Chondrocyte (in vitro differentiated cells): ENCODE results near the gene ORAI1. TPM values are rescaled to one million over a fixed set of nuclear protein-coding genes. Genes with fewer than 3 reads are reported as not detected.
A peak's percentile ranks its signal among the peaks of the same experiment; 100 is the strongest.
"Not testable (repeated sequence)": the region's sequence is repeated elsewhere in the genome, so short reads cannot be mapped to it uniquely, and the experiment has no call there.

Experiments used
- DNase-seq: peaks from one replicate; pipeline ENCODE4 v3.0.0; 2021; ENCODE audit warnings: mixed read lengths, low spot score
- H3K27ac Mint-ChIP-seq: one replicate; pipeline ENCODE4 v1.8.0; 2021; ENCODE audit warnings: mild to moderate bottlenecking, moderate library complexity, mixed read lengths; ENCODE audit not compliant: unreplicated experiment
- H3K27me3 Mint-ChIP-seq: 2 replicates; pipeline ENCODE4 v1.8.0; 2021; ENCODE audit warnings: low read depth, mixed read lengths
- H3K36me3 Mint-ChIP-seq: 2 replicates; pipeline ENCODE4 v1.8.0; 2021; ENCODE audit warnings: low read depth, mixed read lengths
- H3K4me1 Mint-ChIP-seq: 2 replicates; pipeline ENCODE4 v1.8.0; 2021; ENCODE audit warnings: low read depth, mild to moderate bottlenecking, mixed read lengths
- H3K4me3 Mint-ChIP-seq: one replicate; pipeline ENCODE4 v1.8.0; 2021; ENCODE audit warnings: mild to moderate bottlenecking, moderate library complexity, mixed read lengths; ENCODE audit not compliant: unreplicated experiment
- H3K9me3 Mint-ChIP-seq: 2 replicates; pipeline ENCODE4 v1.8.0; 2021; ENCODE audit warnings: low read depth, mixed read lengths
- CTCF ChIP-seq: fragments of 200-600 bp; sonication (generic); IDR thresholded peaks from 2 replicates; pipeline ENCODE4 v1.5.0; 2021; ENCODE audit warnings: antibody characterized with exemption, mild to moderate bottlenecking, moderate library complexity
- total RNA-seq: library from RNA; stranded (reverse); gene quantifications from 3 replicates; pipeline ENCODE4 v1.2.1, GENCODE V29; 2021

Gene ORAI1
- total RNA-seq, 1 donor from 2014 or later: 8.9 TPM

- no peaks in the 10 kb centered on the region for H3K27me3 Mint-ChIP-seq
- H3K36me3 Mint-ChIP-seq: no peaks in the 10 kb centered on the region
- no peak overlapping the region for H3K27ac Mint-ChIP-seq
- DNase-seq: no peak
- H3K4me3 Mint-ChIP-seq: no peak overlapping the region
- H3K4me1 Mint-ChIP-seq: peaks cover 5% of the 10 kb centered on the region
- no peak for TF ChIP-seq CTCF
- H3K9me3 Mint-ChIP-seq: no peaks in the 10 kb centered on the region
Observed at GRCh38 chr12:121663610-121663929, 37.2 kb downstream of the ORAI1 start.

DNA sequence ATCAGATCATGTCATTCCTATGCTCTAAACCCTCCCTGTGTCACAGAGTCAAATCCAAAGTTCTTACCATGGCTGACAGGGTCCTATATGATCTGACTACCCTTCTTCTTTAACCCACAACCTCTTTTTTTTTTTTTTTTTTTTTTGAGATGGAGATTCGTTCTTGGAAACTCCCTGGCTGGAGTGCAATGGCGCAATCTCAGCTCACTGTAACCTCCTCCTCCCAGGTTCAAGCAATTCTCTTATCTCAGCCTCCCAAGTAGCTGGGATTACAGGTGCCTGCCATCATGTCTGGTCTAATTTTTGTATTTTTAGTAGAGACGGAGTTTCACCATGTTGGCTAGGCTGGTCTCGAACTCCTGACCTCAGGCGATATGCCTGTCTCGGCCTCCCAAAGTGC is 40.5 kb downstream of the ORAI1 start:
- not testable (repeated sequence) for H3K36me3 Mint-ChIP-seq, DNase-seq, H3K9me3 Mint-ChIP-seq

GRCh38 chr12:121668750-121669520 is 42.6 kb downstream of the ORAI1 start:
- TF ChIP-seq CTCF: peak; percentile 80
- Mint-ChIP-seq H3K27ac (no peak overlapping the region), H3K36me3 (no peaks in the 10 kb centered on the region), H3K4me1 (peaks cover 6% of the 10 kb centered on the region), H3K4me3 (no peak overlapping the region), H3K9me3 (no peaks in the 10 kb centered on the region), H3K27me3 (no peaks in the 10 kb centered on the region)
- no peak for DNase-seq

More for the DNA sequence above, 40.5 kb downstream of the ORAI1 start:
- H3K4me3 Mint-ChIP-seq, H3K4me1 Mint-ChIP-seq, H3K27ac Mint-ChIP-seq, H3K27me3 Mint-ChIP-seq: not testable (repeated sequence)

- H3K4me1 Mint-ChIP-seq: peaks cover 6% of the 10 kb centered on the region
Observed at GRCh38 chr12:121669521-121669900, 43.2 kb downstream of the ORAI1 start, which contains the start of gene MORN3. TSS of gene MORN3 (minus strand) at chr12:121669654. CDS start at chr12:121669483, 171 bp downstream.

DNA sequence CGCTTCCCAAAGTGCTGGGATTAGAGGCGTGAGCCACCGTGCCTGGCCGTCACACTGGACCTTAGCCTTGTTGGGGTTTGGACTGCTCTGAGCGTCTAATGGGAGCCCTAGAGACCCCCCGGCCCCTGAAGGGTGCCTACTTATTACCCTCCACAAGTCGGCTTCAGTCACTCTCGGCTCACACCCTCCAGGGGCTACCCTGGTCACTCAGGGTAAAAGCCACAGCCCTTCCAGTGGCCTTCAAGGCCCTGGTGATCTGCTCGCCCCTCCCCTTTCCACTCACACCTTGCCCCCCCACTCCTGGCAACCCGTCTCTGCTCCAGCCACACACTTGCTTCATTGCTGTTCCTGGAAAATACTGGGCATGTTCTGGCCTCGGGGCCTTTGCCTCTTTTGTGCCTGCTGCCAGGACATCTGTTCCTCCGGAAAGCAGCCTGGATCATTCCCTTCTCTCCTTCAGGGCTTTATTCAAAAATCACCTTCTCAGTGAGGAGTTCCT is 46.7 kb downstream of the ORAI1 start:
- Mint-ChIP-seq H3K9me3 (no peaks in the 10 kb centered on the region), H3K4me1 (peaks cover 6% of the 10 kb centered on the region), H3K27me3 (no peaks in the 10 kb centered on the region), H3K4me3 (peak overlapping the region; percentile 75), H3K36me3 (no peaks in the 10 kb centered on the region), H3K27ac (no peak overlapping the region)
- no peak for DNase-seq
- TF ChIP-seq CTCF: no peak

More at GRCh38 chr12:121669521-121669900, 43.2 kb downstream of the ORAI1 start, which contains the start of gene MORN3:
- Mint-ChIP-seq H3K36me3 (no peaks in the 10 kb centered on the region), H3K27me3 (no peaks in the 10 kb centered on the region), H3K9me3 (no peaks in the 10 kb centered on the region), H3K27ac (no peak within 1 kb of the TSS), H3K4me3 (no peak within 1 kb of the TSS)
- DNase-seq: no peak
- TF ChIP-seq CTCF: no peak

- Mint-ChIP-seq H3K4me3 (no peak overlapping the region), H3K9me3 (no peaks in the 10 kb centered on the region), H3K27ac (no peak overlapping the region), H3K4me1 (peaks cover 6% of the 10 kb centered on the region), H3K27me3 (no peaks in the 10 kb centered on the region), H3K36me3 (no peaks in the 10 kb centered on the region)
- DNase-seq: no peak
- TF ChIP-seq CTCF: no peak
Observed at GRCh38 chr12:121676190-121676589, 49.9 kb downstream of the ORAI1 start.
